K562 (cell line): Measurements from ENCODE around the gene VWDE. TPM values are rescaled to one million over a fixed set of nuclear protein-coding genes. Genes with fewer than 3 reads are reported as not detected.

Experiments
- AFF4 ChIP-seq: sonication (generic); formaldehyde crosslinking; IDR thresholded peaks from 2 replicates; pipeline ENCODE4 v1.8.0; 2023; ENCODE audit warnings: mild to moderate bottlenecking, missing genetic modification reagents
- ATF7 ChIP-seq: fragments of 450-650 bp; IDR thresholded peaks from 2 replicates; pipeline ENCODE4 v1.7.1; 2014; ENCODE audit warnings: mild to moderate bottlenecking, moderate library complexity
- FOXA1 ChIP-seq: fragments of 450-650 bp; IDR thresholded peaks from 2 replicates; pipeline ENCODE4 v1.6.1; 2016; ENCODE audit warnings: mild to moderate bottlenecking, borderline replicate concordance
- MYBL2 ChIP-seq, 2 experiments: fragments of 450-650 bp in 1 of 2; sonication (generic) in 1 of 2; formaldehyde crosslinking in 1 of 2; IDR thresholded peaks; 2 replicates each; pipeline versions ENCODE4 v1.6.1 to v1.8.1; 2017 to 2022; ENCODE audit warnings: borderline replicate concordance in 1 of 2, inconsistent platforms in 1 of 2, low read depth in 1 of 2, mild to moderate bottlenecking in 1 of 2, missing genetic modification reagents in 1 of 2, moderate library complexity in 1 of 2
- NFRKB ChIP-seq: fragments of 450-650 bp; IDR thresholded peaks from 2 replicates; pipeline ENCODE4 v1.6.1; 2016; ENCODE audit warnings: low read depth
- RBM14 ChIP-seq: fragments of 200-400 bp; formaldehyde crosslinking; IDR thresholded peaks from 2 replicates; pipeline ENCODE4 v1.6.1; 2018; ENCODE audit warnings: low read depth, mild to moderate bottlenecking, low read length, moderate library complexity, borderline replicate concordance; ENCODE audit not compliant: insufficient read depth
- REST ChIP-seq, 2 experiments: fragments of 450-650 bp; formaldehyde crosslinking in 1 of 2; IDR thresholded peaks; 2 replicates each; pipeline versions ENCODE4 v1.4.0 to v1.6.1; 2014 to 2020; ENCODE audit warnings: mild to moderate bottlenecking in 2 of 2, borderline replicate concordance in 1 of 2, low read depth in 1 of 2
- RFX7 ChIP-seq: fragments of 250-450 bp; sonication (Bioruptor Pico); IDR thresholded peaks from 2 replicates; pipeline ENCODE4 v1.5.1; 2021; ENCODE audit warnings: mild to moderate bottlenecking
- TRIM28 ChIP-seq: fragments of 450-650 bp; IDR thresholded peaks from 2 replicates; pipeline ENCODE4 v1.6.1; 2017
- ZNF282 ChIP-seq: sonication (generic); formaldehyde crosslinking; IDR thresholded peaks from 2 replicates; pipeline ENCODE4 v1.8.1; 2023; ENCODE audit warnings: missing genetic modification reagents
- ZNF740 ChIP-seq, 3 experiments: fragments of 200-800 bp in 1 of 3; sonication (Bioruptor generic) in 1 of 3; sonication (generic) in 1 of 3; formaldehyde crosslinking in 1 of 3; IDR thresholded peaks; 2 replicates each; pipeline versions ENCODE4 v1.6.1 to v1.8.0; 2016 to 2022; ENCODE audit warnings: mild to moderate bottlenecking in 2 of 3, missing compliant biosample characterization in 2 of 3, missing genetic modification characterization in 2 of 3, missing genetic modification reagents in 1 of 3
- ZSCAN32 ChIP-seq: fragments of 450-650 bp; formaldehyde crosslinking; IDR thresholded peaks from 2 replicates; pipeline ENCODE4 v1.4.0; 2020; ENCODE audit warnings: mild to moderate bottlenecking, moderate library complexity
- polyA plus RNA-seq, 8 experiments: library from polyadenylated mRNA; depleted of rRNA in 4 of 8; stranded (reverse) in 5 of 8; unstranded in 3 of 8; fragments of >200 nt; fragmentation: Nextera tagmentation in 2 of 8; fragmentation: Illumina TruSeq in 1 of 8; extraction: Ambion mirVana in 2 of 8; extraction: Trizol in 1 of 8; gene quantifications; 2 replicates each; pipeline versions ENCODE4 v1.2.1 to v1.2.3, GENCODE V29; 2011 to 2014; ENCODE audit warnings: inconsistent platforms in 1 of 8, missing spikeins in 1 of 8
- total RNA-seq, 7 experiments: library from RNA; depleted of rRNA in 6 of 7; stranded (reverse); fragments of >200 nt in 6 of 7; fragmentation: Illumina TruSeq in 2 of 7; extraction: Trizol in 2 of 7; gene quantifications; 2 replicates each; pipeline versions ENCODE4 v1.2.1 to v1.2.3, GENCODE V29; 2011 to 2021; ENCODE audit warnings: low replicate concordance in 1 of 7

The VWDE gene
- total and polyA plus RNA-seq, 9 of the 15 experiments (the other 6 are each of a cell fraction or from before 2014, with no cell fraction given) = 40.6 to 162 (median 95.2) TPM

GRCh38 chr7:12320987-12321647 lies 82.5 kb downstream of the VWDE start (continued):
- TF ChIP-seq AFF4 (CRISPR knock-in tag) (no peak), ZNF740 (CRISPR knock-in tag; IDR thresholded peaks at IDR 0.05) (no peak), ZNF740 (tag; IDR thresholded peaks at IDR 0.05) (no peak), ATF7 (peak; percentile 34; the same call in 1 of the 2 replicates), ZNF282 (no peak), REST (IDR thresholded peaks at IDR 0.05; ENCODE audit: borderline replicate concordance) (no peak), REST (CRISPR knock-in tag; IDR thresholded peaks at IDR 0.05; ENCODE audit: low read depth) (no peak), RBM14 (no peak), FOXA1 (no peak), MYBL2 (IDR thresholded peaks at IDR 0.05; ENCODE audit: low read depth) (no peak), MYBL2 (CRISPR knock-in tag; IDR thresholded peaks at IDR 0.05; ENCODE audit: borderline replicate concordance) (no peak), ZSCAN32 (CRISPR knock-in tag) (0 out of 2 replicates have a peak, but pooled peaks have one; percentile 44), RFX7 (CRISPR knock-in tag) (no peak), TRIM28 (no peak), NFRKB (no peak)
